ENCODE data around the gene IL17REL.

GRCh38 chr22:49957826-49958365, 54.7 kb downstream of the IL17REL start:
- TF ChIP-seq, protein P1, sequence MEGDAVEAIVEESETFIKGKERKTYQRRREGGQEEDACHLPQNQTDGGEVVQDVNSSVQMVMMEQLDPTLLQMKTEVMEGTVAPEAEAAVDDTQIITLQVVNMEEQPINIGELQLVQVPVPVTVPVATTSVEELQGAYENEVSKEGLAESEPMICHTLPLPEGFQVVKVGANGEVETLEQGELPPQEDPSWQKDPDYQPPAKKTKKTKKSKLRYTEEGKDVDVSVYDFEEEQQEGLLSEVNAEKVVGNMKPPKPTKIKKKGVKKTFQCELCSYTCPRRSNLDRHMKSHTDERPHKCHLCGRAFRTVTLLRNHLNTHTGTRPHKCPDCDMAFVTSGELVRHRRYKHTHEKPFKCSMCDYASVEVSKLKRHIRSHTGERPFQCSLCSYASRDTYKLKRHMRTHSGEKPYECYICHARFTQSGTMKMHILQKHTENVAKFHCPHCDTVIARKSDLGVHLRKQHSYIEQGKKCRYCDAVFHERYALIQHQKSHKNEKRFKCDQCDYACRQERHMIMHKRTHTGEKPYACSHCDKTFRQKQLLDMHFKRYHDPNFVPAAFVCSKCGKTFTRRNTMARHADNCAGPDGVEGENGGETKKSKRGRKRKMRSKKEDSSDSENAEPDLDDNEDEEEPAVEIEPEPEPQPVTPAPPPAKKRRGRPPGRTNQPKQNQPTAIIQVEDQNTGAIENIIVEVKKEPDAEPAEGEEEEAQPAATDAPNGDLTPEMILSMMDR (IDR thresholded peaks at IDR 0.05; ENCODE audit: insufficient read depth, low read length): no peak
- TF ChIP-seq GABPA (IDR thresholded peaks at IDR 0.05; ENCODE audit: low read depth): no peak
- TF ChIP-seq, protein P2, sequence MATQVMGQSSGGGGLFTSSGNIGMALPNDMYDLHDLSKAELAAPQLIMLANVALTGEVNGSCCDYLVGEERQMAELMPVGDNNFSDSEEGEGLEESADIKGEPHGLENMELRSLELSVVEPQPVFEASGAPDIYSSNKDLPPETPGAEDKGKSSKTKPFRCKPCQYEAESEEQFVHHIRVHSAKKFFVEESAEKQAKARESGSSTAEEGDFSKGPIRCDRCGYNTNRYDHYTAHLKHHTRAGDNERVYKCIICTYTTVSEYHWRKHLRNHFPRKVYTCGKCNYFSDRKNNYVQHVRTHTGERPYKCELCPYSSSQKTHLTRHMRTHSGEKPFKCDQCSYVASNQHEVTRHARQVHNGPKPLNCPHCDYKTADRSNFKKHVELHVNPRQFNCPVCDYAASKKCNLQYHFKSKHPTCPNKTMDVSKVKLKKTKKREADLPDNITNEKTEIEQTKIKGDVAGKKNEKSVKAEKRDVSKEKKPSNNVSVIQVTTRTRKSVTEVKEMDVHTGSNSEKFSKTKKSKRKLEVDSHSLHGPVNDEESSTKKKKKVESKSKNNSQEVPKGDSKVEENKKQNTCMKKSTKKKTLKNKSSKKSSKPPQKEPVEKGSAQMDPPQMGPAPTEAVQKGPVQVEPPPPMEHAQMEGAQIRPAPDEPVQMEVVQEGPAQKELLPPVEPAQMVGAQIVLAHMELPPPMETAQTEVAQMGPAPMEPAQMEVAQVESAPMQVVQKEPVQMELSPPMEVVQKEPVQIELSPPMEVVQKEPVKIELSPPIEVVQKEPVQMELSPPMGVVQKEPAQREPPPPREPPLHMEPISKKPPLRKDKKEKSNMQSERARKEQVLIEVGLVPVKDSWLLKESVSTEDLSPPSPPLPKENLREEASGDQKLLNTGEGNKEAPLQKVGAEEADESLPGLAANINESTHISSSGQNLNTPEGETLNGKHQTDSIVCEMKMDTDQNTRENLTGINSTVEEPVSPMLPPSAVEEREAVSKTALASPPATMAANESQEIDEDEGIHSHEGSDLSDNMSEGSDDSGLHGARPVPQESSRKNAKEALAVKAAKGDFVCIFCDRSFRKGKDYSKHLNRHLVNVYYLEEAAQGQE (IDR thresholded peaks at IDR 0.05; ENCODE audit: insufficient replicate concordance, low read depth): no peak
- TF ChIP-seq SPI1 (IDR thresholded peaks at IDR 0.05; ENCODE audit: borderline replicate concordance, low read depth): no peak
- no peak for TF ChIP-seq POLR2AphosphoS5 (IDR thresholded peaks at IDR 0.05; ENCODE audit: low read depth)

Measured in HL-60 (cell line).